ENCODE data around the gene NSF.

NSF gene

GRCh38 chr17:46727572-46728348 is 137.3 kb downstream of the NSF start:
- no peaks in the 10 kb centered on the region for H3K4me1 ChIP-seq (ENCODE audit: control insufficient read depth in 1 of 2, insufficient read depth in 1 of 2, low read depth in 1 of 2, low read length in 1 of 2)
- no peaks in the 10 kb centered on the region for H3K9me3 ChIP-seq
- H3K4me3 ChIP-seq (ENCODE audit: low read depth in 1 of 2, low read length in 1 of 2), result no peak overlapping the region
- H3K27ac ChIP-seq, result no peak overlapping the region
- peaks cover 65% of the 10 kb centered on the region for H3K36me3 ChIP-seq
- no peak for TF ChIP-seq CTCF (IDR thresholded peaks at IDR 0.05)
- no peaks in the 10 kb centered on the region for H3K27me3 ChIP-seq

- Histone ChIP-seq H3K4me1 (ENCODE audit: control insufficient read depth in 1 of 2, insufficient read depth in 1 of 2, low read depth in 1 of 2, low read length in 1 of 2) (no peaks in the 10 kb centered on the region), H3K9me3 (no peaks in the 10 kb centered on the region), H3K4me3 (ENCODE audit: low read depth in 1 of 2, low read length in 1 of 2) (no peak overlapping the region), H3K27me3 (no peaks in the 10 kb centered on the region), H3K27ac (no peak overlapping the region), H3K36me3 (peaks cover 66% of the 10 kb centered on the region)
- no peak for TF ChIP-seq CTCF (IDR thresholded peaks at IDR 0.05)
Measured at GRCh38 chr17:46730026-46730425, 139.6 kb downstream of the NSF start.

- H3K9me3 ChIP-seq, result no peaks in the 10 kb centered on the region
- H3K27ac ChIP-seq, result no peak overlapping the region
- TF ChIP-seq CTCF (IDR thresholded peaks at IDR 0.05), result no peak
- no peak overlapping the region for H3K4me3 ChIP-seq (ENCODE audit: low read depth in 1 of 2, low read length in 1 of 2)
- no peaks in the 10 kb centered on the region for H3K27me3 ChIP-seq
- H3K36me3 ChIP-seq, result peaks cover 66% of the 10 kb centered on the region
- no peaks in the 10 kb centered on the region for H3K4me1 ChIP-seq (ENCODE audit: control insufficient read depth in 1 of 2, insufficient read depth in 1 of 2, low read depth in 1 of 2, low read length in 1 of 2)
Measured at GRCh38 chr17:46730679-46731078, 140.2 kb downstream of the NSF start.

- no peak overlapping the region for H3K27ac ChIP-seq
- H3K9me3 ChIP-seq, result no peaks in the 10 kb centered on the region
- H3K4me3 ChIP-seq (ENCODE audit: low read depth in 1 of 2, low read length in 1 of 2), result no peak overlapping the region
- TF ChIP-seq CTCF (IDR thresholded peaks at IDR 0.05), result no peak
- H3K4me1 ChIP-seq (ENCODE audit: control insufficient read depth in 1 of 2, insufficient read depth in 1 of 2, low read depth in 1 of 2, low read length in 1 of 2), result peaks cover 0 to 4% of the 10 kb centered on the region in 2 experiments
- H3K36me3 ChIP-seq, result peaks cover 54% of the 10 kb centered on the region
- no peaks in the 10 kb centered on the region for H3K27me3 ChIP-seq
Measured at GRCh38 chr17:46732160-46732559, 141.7 kb downstream of the NSF start.

- Histone ChIP-seq H3K4me3 (ENCODE audit: low read depth in 1 of 2, low read length in 1 of 2) (no peak overlapping the region), H3K4me1 (ENCODE audit: control insufficient read depth in 1 of 2, insufficient read depth in 1 of 2, low read depth in 1 of 2, low read length in 1 of 2) (peaks cover 0 to 4% of the 10 kb centered on the region in 2 experiments), H3K27ac (no peak overlapping the region), H3K27me3 (no peaks in the 10 kb centered on the region), H3K9me3 (no peaks in the 10 kb centered on the region), H3K36me3 (peaks cover 46% of the 10 kb centered on the region)
- TF ChIP-seq CTCF (IDR thresholded peaks at IDR 0.05), result no peak
Measured at GRCh38 chr17:46732754-46733398, 142.4 kb downstream of the NSF start.
